Muscle of arm (tissue), 12 donors: Measurements from ENCODE around the gene F2R. TPM values are rescaled to one million over a fixed set of nuclear protein-coding genes. Genes with fewer than 3 reads are reported as not detected.
"Not testable (repeated sequence)": the region's sequence is repeated elsewhere in the genome, so short reads cannot be mapped to it uniquely, and the experiment has no call there.

Source experiments
- DNase-seq: peaks from one replicate; pipeline ENCODE4 v3.0.0-alpha.2; 2013
- polyA plus RNA-seq, 12 donors: library from polyadenylated mRNA; unstranded; fragments of 120-200 nt; gene quantifications; one replicate each; pipeline ENCODE4 v1.2.1, GENCODE V29; 2013; ENCODE audit not compliant: insufficient read length in 12 of 12

The F2R gene
- polyA plus RNA-seq, 12 donors = 22.0 to 66.3 (median 28.6) TPM; not detected in 1

GRCh38 chr5:76751291-76751690 lies 35.4 kb downstream of the F2R start:
- DNase-seq = no peak

GRCh38 chr5:76754668-76755078 lies 38.7 kb downstream of the F2R start:
- no peak for DNase-seq

GRCh38 chr5:76755779-76756637 lies 40.1 kb downstream of the F2R start:
- DNase-seq = no peak

GRCh38 chr5:76757049-76757448 lies 41.1 kb downstream of the F2R start:
- no peak for DNase-seq

GRCh38 chr5:76761118-76761517 lies 45.2 kb downstream of the F2R start:
- DNase-seq = not testable (repeated sequence)

- no peak for DNase-seq
These were observed 46.6 kb downstream of the F2R start for GRCh38 chr5:76762484-76762883.

- DNase-seq = no peak
These were observed 47.2 kb downstream of the F2R start for GRCh38 chr5:76763136-76763535.

DNA sequence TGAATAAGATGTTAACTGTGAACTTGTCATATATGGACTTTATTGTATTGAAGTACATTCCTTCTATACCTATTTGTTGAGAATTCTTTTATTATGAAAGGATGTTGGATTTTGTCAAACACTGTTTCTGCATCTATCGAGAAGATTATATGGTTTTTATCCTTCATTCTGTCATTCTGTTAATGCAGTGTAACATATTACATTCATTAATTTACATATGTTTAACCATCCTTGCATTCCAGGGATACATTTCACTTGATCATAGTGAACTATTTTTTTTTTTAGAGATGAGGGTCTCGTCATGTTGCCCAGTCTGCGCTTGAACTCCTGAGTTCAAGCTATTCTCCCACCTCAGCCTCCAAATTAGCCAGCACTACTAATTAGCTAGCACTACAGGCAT lies 48.4 kb downstream of the F2R start:
- DNase-seq = no peak

- no peak for DNase-seq
These were observed 49.3 kb downstream of the F2R start for GRCh38 chr5:76765249-76765648.

- no peak for DNase-seq
These were observed 50.8 kb downstream of the F2R start for GRCh38 chr5:76766746-76767145.

DNA sequence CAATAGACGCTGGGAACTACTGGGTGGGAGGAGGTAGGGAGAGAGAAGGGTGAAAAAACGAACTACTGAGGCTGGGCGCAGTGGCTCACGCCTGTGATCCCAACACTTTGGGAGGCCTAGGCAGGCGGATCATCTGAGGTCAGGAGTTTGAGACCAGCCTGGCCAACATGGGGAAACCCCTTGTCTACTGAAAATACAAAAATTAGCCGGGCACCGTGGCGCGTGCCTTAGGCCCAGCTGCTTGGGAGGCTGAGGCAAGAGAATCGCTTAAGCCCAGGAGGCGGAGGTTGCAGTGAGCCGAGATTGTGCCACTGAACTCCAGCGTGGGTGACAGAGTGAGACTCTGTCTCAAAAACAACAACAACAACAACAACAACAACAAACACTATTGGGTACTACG lies 55.1 kb downstream of the F2R start:
- DNase-seq = not testable (repeated sequence)

DNA sequence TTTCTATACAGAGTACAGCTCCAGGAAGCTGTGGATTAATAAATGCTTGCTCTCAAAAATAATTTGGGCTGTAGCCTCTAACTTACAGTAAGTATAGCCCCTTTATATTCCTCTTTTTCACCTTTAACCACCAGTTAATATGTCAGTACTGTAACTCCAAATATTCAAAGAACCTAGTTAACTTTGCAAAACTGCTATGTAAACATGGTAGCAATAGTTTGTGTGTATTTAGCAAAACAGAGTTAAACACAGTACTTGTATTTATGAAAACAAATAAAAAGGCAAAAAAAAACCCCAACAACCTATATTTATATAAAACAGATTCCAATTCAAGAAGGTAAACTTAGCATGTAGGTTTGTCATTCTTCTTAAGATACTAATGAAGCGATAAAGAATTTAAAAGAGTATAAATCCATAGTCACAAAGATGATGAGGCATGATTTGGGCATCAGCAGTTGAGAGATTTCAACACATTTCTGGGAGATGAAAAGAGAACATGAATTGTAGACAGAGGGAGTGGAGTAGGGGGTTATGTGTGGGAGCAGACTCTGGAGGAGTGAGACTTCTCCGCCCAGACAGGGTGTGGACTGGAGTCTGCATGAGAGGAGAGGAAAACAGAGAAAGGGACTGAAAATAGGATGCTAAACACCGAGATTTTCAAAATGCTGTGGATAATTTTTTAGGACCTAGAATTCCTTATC lies 55.9 kb downstream of the F2R start:
- no peak for DNase-seq

DNA sequence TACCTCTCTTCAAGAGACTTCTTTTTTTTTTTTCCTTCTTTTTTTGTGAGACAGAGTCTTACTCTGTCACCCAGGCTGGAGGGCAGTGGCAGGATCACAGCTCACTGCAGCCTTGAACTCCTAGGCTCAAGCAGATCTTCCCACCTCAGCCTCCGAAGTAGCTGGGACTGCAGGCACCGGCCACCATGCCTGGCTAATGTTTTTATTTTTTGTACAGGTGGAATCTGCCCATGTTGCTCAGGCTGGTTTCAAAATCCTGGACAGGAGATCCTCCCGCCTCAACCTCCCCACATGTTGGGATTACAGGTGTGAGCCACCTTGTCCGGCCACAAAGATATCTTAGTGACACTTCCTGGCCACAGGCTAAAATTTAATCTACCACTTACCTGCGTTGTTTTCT lies 60.0 kb downstream of the F2R start:
- DNase-seq = no peak

GRCh38 chr5:76776391-76776790 lies 60.5 kb downstream of the F2R start:
- no peak for DNase-seq

GRCh38 chr5:76780616-76781015 lies 64.7 kb downstream of the F2R start:
- DNase-seq = not testable (repeated sequence)

DNA sequence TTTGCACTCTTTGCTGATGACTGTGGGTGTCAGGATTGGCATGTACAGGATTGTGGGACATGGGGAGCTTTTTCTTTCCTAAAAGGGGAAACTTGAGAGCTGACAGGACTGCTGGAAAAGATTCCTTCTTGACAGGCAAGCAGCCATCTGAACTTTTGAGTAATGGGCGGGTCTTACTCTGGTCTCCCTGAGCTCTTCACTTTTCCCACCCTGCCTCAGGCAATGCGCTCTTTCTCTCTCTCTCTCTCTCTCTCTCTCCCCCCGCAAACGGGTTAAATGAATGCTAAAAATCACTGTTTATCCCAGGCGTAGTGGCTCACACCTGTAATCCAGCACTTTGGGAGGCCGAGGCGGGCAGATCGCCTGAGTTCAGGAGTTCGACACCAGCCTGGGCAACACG lies 65.8 kb downstream of the F2R start:
- DNase-seq = no peak

DNA sequence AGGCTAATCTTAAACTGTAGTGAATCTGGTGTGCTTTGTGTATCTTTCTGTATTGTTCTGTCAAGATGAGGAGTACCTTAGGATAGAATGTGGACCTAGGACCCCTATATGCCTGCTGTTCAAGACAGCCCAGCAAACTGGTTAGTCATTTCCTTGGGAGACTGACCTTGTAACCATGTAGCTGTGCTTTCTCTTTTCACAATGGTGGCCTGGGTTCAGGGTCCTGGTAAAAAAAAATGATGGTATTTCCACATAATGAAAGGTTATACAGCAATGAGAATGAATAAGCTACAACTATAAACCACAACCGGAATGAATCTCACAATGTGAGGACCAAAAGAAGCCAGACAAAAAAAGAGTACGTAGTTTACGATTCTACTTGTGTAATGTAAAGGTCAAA lies 66.5 kb downstream of the F2R start:
- DNase-seq = no peak

Other genes starting within 250 kb of the F2R start
- 1 to 10 TPM in 9 of 12 donors, under 1 TPM in 1, not detected in 2; 0.37 to 7.3 (median 1.4) TPM for gene F2RL2, start 92.7 kb upstream of the F2R start, polyA plus RNA-seq
- 10 to 100 TPM in 2 of 12 donors, 1 to 10 TPM in 2, under 1 TPM in 7, not detected in 1; 0.13 to 13.1 (median 0.42) TPM for gene F2RL1, start 102.9 kb downstream of the F2R start, polyA plus RNA-seq
- gene S100Z, start 133.9 kb downstream of the F2R start, polyA plus RNA-seq = under 1 TPM in 10 of 12 donors, not detected in 2; 0.12 to 0.55 (median 0.25) TPM
- 1 to 10 TPM in 2 of 12 donors, under 1 TPM in 8, not detected in 2; 0.27 to 1.4 (median 0.47) TPM for gene CRHBP, start 236.9 kb downstream of the F2R start, polyA plus RNA-seq